NCI-H146 (cell line): ENCODE measurements around the gene GC.
"Not testable (repeated sequence)": the region's sequence is repeated elsewhere in the genome, so short reads cannot be mapped to it uniquely, and the experiment has no call there.

ENCODE experiments used
- DNase-seq: peaks from one replicate; lab custom pipeline; 2025; lab: John Stamatoyannopoulos, UW

GC gene

GRCh38 chr4:71783972-71784371 lies at the start of gene GC:
Gene GC (minus strand): TSS chr4:71784079. CDS start chr4:71784018, 61 bp downstream.
- no peak for DNase-seq

GRCh38 chr4:71833232-71833900 lies 49.5 kb upstream of the GC start:
- DNase-seq = no peak

GRCh38 chr4:71832049-71832448 lies 48.2 kb upstream of the GC start:
- no peak for DNase-seq

GRCh38 chr4:71830497-71831190 lies 46.8 kb upstream of the GC start:
- no peak for DNase-seq

- DNase-seq = no peak
Observed at GRCh38 chr4:71828470-71828869, 44.6 kb upstream of the GC start.

- no peak for DNase-seq
Observed at GRCh38 chr4:71827826-71828225, 43.9 kb upstream of the GC start.

GRCh38 chr4:71816676-71817303 lies 32.9 kb upstream of the GC start:
- DNase-seq = no peak

GRCh38 chr4:71814433-71814832 lies 30.6 kb upstream of the GC start:
- DNase-seq = no peak

GRCh38 chr4:71809805-71810204 lies 25.9 kb upstream of the GC start:
- not testable (repeated sequence) for DNase-seq

- DNase-seq = no peak
Observed at GRCh38 chr4:71807469-71807868, 23.6 kb upstream of the GC start.

- not testable (repeated sequence) for DNase-seq
Observed at GRCh38 chr4:71805230-71805629, 21.4 kb upstream of the GC start.

GRCh38 chr4:71804017-71804697 lies 20.3 kb upstream of the GC start:
- DNase-seq = not testable (repeated sequence)

- DNase-seq = no peak
Observed at GRCh38 chr4:71785959-71786358, 2.1 kb upstream of the GC start.

GRCh38 chr4:71784569-71785197 lies 804 bp upstream of the GC start:
- no peak for DNase-seq

- DNase-seq = no peak
Observed at GRCh38 chr4:71777891-71778290, 6.0 kb downstream of the GC start.

GRCh38 chr4:71775449-71775848 lies 8.4 kb downstream of the GC start:
- DNase-seq = no peak

GRCh38 chr4:71774136-71774535 lies 9.7 kb downstream of the GC start:
- DNase-seq = no peak

- no peak for DNase-seq
Observed at GRCh38 chr4:71773004-71773403, 10.9 kb downstream of the GC start.

- DNase-seq = no peak
Observed at GRCh38 chr4:71772592-71772991, 11.3 kb downstream of the GC start.

GRCh38 chr4:71771613-71772012 lies 12.3 kb downstream of the GC start:
- no peak for DNase-seq

GRCh38 chr4:71769434-71769833 lies 14.4 kb downstream of the GC start:
- no peak for DNase-seq

GRCh38 chr4:71768123-71768522 lies 15.8 kb downstream of the GC start:
- no peak for DNase-seq
